IPS DF 4.7 (cell line): Measurements from ENCODE around the gene FRMD4B.
"Not testable (repeated sequence)": the region's sequence is repeated elsewhere in the genome, so short reads cannot be mapped to it uniquely, and the experiment has no call there.

Experiments
- DNase-seq: peaks from one replicate; pipeline ENCODE4 v3.0.0-alpha.2; 2013; ENCODE audit warnings: low spot score; ENCODE audit errors: extremely low read depth

Gene FRMD4B

GRCh38 chr3:69244039-69244438, 141.8 kb downstream of the FRMD4B start:
- DNase-seq: no peak

- DNase-seq: no peak
Measured at GRCh38 chr3:69241769-69242168, 144.1 kb downstream of the FRMD4B start.

GRCh38 chr3:69240651-69241568, 145.0 kb downstream of the FRMD4B start:
- no peak for DNase-seq

- DNase-seq: no peak
Measured at GRCh38 chr3:69239063-69239462, 146.8 kb downstream of the FRMD4B start.

DNA sequence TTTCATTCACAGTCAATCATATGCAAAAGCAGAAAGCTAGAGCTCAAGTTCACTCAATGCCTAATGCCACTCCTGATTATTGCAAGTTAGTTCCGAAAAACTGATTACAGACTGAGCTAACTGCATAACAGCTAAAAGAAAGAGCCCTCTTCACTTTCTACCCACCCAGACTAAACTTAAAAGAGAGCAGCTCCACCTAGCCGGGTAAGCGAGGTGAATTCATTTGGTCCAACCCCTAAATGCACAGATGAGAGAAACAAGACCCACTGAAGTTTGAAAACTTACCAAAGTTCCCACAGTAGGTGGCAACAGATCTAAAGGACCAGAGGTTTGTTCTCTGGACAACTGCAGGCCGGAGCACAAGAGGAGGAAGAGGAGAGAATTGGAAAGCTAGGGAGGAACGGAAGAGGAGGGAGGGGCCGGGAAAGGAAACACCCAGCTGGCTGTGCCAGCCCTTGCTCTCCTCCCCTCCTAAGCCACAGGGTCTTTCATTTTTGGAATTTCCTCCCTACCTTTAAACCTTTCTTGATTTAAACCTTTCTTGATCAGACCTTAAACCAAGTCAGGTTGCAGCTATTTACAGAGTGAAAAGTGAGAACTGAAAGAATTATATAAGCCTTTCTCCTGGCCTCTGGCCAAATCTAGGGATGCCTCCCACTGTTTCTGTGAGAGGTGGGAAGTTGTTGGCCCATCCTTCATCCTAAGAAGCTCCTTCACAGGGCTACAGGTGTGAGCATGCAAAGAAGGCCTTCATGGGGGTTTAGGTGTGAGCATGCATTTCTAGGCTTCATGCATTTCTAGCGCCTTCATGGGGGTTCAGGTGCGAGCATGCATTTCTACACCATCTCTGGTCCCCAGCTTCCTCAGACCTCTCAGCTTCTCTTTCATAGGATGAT, 148.8 kb downstream of the FRMD4B start:
- DNase-seq: no peak

- no peak for DNase-seq
Measured at GRCh38 chr3:69235882-69236281, 150.0 kb downstream of the FRMD4B start.

DNA sequence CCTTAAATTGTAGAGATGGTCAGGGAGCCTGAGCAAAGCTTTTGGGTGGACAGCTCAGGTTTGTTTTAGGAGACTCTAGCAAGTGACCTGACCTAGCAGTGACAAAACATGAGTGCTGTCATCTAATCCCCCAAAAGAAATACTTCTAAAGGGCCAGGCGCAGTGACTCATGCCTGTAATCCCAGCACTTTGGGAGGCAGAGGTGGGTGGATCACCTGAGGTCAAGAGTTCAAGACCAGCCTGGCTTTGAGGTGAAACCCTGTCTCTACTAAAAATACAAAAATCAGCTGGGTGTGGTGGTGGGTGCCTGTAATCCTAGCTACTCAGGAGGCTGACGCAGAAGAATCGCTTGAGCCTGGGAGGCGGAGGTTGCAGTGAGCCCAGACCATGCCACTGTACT, 150.7 kb downstream of the FRMD4B start:
- not testable (repeated sequence) for DNase-seq

DNA sequence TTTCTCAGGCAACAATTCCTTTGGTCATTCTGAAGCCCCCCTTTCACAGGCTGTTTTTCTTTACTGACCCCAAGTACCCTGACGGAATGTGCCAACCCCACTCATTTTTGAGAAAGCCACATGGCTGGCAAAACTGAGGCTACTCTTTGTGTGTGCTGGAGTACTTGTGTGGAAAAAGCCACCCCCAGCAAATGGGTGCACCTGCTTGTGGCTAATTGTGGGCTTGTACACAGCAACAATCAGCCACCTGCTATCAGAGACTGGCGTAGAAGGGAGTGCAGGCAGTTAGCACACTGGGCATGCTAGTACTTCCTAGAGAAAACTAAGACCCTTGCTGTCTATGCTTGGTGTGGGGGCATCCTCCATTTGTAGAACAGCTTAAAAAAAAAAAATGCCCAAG, 153.4 kb downstream of the FRMD4B start:
- DNase-seq: no peak

GRCh38 chr3:69231929-69232440, 153.9 kb downstream of the FRMD4B start:
- DNase-seq: no peak

GRCh38 chr3:69226071-69226470, 159.8 kb downstream of the FRMD4B start:
- DNase-seq: no peak

GRCh38 chr3:69219101-69219708, 166.7 kb downstream of the FRMD4B start:
- DNase-seq: no peak

- DNase-seq: no peak
Measured at GRCh38 chr3:69218079-69218478, 167.8 kb downstream of the FRMD4B start.

DNA sequence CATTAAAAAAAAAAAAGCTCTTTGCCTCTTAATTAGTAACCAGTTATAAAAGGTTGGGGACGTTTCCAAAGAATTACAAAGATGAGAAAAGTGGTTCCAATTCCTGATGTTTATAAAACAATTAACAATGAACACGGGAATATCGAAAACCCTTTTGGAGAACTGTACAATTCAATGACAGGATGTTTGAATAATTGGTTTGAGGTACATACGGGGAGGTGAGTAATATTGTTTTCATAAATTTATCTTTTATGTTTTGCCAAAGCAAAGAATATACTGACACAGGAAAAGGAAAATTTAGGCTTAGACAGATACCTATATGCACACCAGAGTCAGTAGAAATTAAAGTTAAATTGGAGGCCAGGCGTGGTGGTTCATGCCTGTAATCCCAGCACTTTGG, 168.9 kb downstream of the FRMD4B start:
- no peak for DNase-seq

DNA sequence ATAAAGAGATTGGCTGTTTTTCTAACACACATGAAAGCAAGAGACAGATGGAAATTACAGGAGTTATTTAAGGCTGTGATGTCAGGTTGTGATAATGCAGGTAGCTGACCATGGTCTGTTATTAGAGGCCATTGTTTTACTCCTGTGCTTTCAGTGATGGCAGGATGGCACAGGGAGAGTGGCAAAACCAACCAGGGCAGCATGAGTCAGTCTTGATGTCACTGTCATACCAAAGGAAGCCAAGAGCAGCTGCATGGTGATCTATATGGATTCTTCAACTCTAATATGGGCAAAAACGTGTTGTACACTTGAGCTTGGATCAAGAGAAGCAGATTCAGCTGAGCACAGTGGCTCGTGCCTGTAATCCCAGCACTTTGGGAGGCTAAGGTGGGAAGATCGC, 171.6 kb downstream of the FRMD4B start:
- no peak for DNase-seq

GRCh38 chr3:69212411-69213160, 173.3 kb downstream of the FRMD4B start:
- DNase-seq: no peak

GRCh38 chr3:69210068-69210730, 175.7 kb downstream of the FRMD4B start:
- no peak for DNase-seq

DNA sequence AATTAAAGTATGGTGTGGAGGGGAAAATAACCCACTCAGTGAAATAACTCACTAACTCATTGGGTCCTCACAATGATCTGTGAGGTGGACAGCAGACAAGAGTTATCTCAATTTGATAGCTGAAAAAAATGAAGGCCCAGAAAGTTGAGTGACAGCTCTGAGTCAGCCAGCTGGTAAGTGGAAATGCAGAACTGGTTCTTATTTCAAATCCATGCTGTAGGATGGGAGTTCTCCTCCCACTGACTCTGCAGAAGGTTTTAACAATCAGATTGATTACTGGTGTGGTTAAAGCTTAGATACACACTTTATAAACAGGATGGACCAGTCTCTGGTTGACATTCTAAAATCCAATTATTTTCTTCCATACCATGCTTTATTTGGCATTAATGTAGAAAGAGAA, 176.5 kb downstream of the FRMD4B start:
- DNase-seq: no peak

GRCh38 chr3:69207031-69207430, 178.9 kb downstream of the FRMD4B start:
- no peak for DNase-seq

DNA sequence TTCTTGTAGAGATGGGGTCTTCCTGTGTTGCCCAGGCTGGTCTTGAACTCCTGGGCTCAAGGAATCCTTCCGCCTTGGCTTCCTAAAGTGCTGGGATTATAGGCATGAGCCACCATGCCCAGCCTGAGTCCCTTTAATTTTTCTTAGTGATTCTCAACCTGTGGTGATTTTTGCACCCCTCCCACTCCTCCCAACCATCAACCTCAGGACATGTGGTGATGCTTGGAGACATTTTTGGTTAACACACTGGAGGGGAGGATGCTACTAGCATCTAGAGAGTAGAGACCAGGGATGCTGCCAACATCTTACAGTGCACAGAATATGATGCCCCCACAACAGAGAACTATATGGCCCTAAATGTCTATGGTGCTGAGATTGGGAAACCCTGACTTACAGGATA, 180.5 kb downstream of the FRMD4B start:
- DNase-seq: no peak

GRCh38 chr3:69204315-69204957, 181.5 kb downstream of the FRMD4B start:
- DNase-seq: no peak
